Caco-2 (cell line): Measurements from ENCODE around the gene RNF20. TPM values are rescaled to one million over a fixed set of nuclear protein-coding genes. Genes with fewer than 3 reads are reported as not detected.

ENCODE experiments used
- BruUV-seq: library from RNA; stranded (reverse); fragments of 400-500 nt; replicated peaks from 2 replicates; lab custom pipeline; 2021; lab: Mats Ljungman, UMichigan
- CTCF ChIA-PET: fragments of 300-600 bp; sonication (Branson Sonifier 250); formaldehyde crosslinking; loops from one replicate; lab custom pipeline; 2022; ENCODE audit warnings: antibody characterized with exemption; lab: Charles Lee
- POLR2A ChIA-PET: fragments of 300-600 bp; sonication (Branson Sonifier 250); formaldehyde crosslinking; loops from one replicate; lab custom pipeline; 2022; ENCODE audit warnings: antibody characterized with exemption; lab: Charles Lee
- DNase-seq, 2 experiments: peaks; one replicate each; pipeline versions ENCODE4 v3.0.0 to v3.0.0-alpha.2; 2020 to 2022
- H3K27me3 ChIP-seq: replicated peaks from 2 replicates; pipeline ENCODE4 v1.6.0; 2011; ENCODE audit warnings: low read length; ENCODE audit not compliant: control insufficient read depth, insufficient read depth
- H3K36me3 ChIP-seq: 2 replicates; pipeline ENCODE4 v1.5.1; 2011; ENCODE audit warnings: low read length; ENCODE audit not compliant: control insufficient read depth, insufficient read depth
- H3K4me1 ChIP-seq: fragments of 250-450 bp; sonication (Bioruptor Pico); 2 replicates; pipeline ENCODE4 v1.5.1; 2020; ENCODE audit warnings: mild to moderate bottlenecking
- H3K4me3 ChIP-seq: 2 replicates; pipeline ENCODE4 v1.5.1; 2011; ENCODE audit warnings: low read depth, mild to moderate bottlenecking, control low read depth, low read length
- H3K9me3 ChIP-seq: fragments of 250-450 bp; sonication (Bioruptor Pico); 2 replicates; pipeline ENCODE4 v1.5.1; 2020; ENCODE audit warnings: mild to moderate bottlenecking, moderate library complexity
- H3K27ac Mint-ChIP-seq: one replicate; pipeline ENCODE4 v1.8.0; 2022; ENCODE audit warnings: mixed read lengths; ENCODE audit not compliant: unreplicated experiment
- H3K27me3 Mint-ChIP-seq: one replicate; pipeline ENCODE4 v1.8.0; 2022; ENCODE audit warnings: mixed read lengths; ENCODE audit not compliant: insufficient read depth, unreplicated experiment
- H3K36me3 Mint-ChIP-seq: one replicate; pipeline ENCODE4 v1.8.0; 2022; ENCODE audit warnings: mild to moderate bottlenecking, mixed read lengths; ENCODE audit not compliant: insufficient read depth, unreplicated experiment
- H3K4me1 Mint-ChIP-seq: one replicate; pipeline ENCODE4 v1.8.0; 2022; ENCODE audit warnings: low read depth, mixed read lengths; ENCODE audit not compliant: unreplicated experiment
- H3K4me3 Mint-ChIP-seq: one replicate; pipeline ENCODE4 v1.8.0; 2022; ENCODE audit warnings: mild to moderate bottlenecking, moderate library complexity, mixed read lengths; ENCODE audit not compliant: unreplicated experiment
- H3K9me3 Mint-ChIP-seq: one replicate; pipeline ENCODE4 v1.8.0; 2022; ENCODE audit warnings: mixed read lengths; ENCODE audit not compliant: unreplicated experiment
- intact Hi-C: fragments of 100-400 bp; cut with micrococcal nuclease; formaldehyde crosslinking; loops from one replicate; pipeline ENCODE4 v1.10.0; 2022; ENCODE audit not compliant: unreplicated experiment
- total RNA-seq: library from RNA; stranded (reverse); gene quantifications from 2 replicates; pipeline ENCODE4 v1.2.3, GENCODE V29; 2022
- TF ChIP-seq, protein P1 (sequence below), 2 experiments: fragments of 200-600 bp in 1 of 2; IDR thresholded peaks; 1 replicate in 1 of 2; 2 replicates in 1 of 2; pipeline versions ENCODE4 v1.5.1 to v1.8.0; 2011 to 2022; ENCODE audit warnings: antibody characterized with exemption in 1 of 2, control low read depth in 1 of 2, inconsistent platforms in 1 of 2, low read depth in 1 of 2, low read length in 1 of 2, mild to moderate bottlenecking in 1 of 2, moderate library complexity in 1 of 2; ENCODE audit not compliant: insufficient read depth in 1 of 2, severe bottlenecking in 1 of 2, unreplicated experiment in 1 of 2

The RNF20 gene
- total RNA-seq, 1 experiment from 2014 or later, result 37.4 TPM

DNA sequence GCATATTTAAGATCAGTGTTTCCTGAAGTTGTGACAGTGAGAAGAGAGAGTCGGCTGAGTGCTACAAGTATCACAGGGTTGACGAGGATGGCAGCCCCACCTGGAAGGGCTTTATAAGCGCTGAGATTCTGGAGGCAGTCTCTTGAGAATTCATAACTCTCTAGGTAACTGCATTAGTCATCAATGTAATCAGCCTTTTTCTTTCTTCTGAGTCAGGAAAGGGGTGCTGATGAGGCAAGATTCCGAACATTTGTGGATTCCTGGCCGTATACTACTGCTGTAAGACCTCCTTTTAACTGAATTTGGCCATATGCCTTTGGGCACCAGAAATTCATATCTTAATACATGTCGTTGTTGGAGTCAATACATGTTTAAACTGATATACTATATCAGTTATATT, 6.6 kb upstream of the RNF20 start:
- CTCF ChIA-PET, result no interaction called here

DNA sequence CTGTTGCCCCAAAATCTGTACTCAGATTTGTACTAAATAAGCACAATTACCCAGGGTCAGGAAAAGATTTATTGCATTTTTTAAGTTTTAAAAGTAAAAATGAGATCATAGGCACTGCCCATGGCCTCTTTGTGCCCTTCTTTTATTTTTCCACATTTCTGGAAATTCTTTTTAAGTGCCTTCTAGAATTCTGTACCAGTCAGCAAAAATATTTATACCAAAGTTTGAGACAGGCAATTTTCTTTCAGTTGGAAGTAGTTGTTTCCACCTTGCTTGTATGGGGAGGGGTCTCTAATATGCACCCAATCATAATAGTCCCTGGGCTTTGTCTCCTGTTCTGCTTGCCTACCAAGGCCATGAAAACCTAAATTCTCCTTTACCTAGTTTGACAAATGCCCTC, 5.6 kb upstream of the RNF20 start:
- Mint-ChIP-seq H3K4me1 (no peaks in the 10 kb centered on the region), H3K27ac (no peak overlapping the region), H3K27me3 (peaks cover 2% of the 10 kb centered on the region), H3K9me3 (no peaks in the 10 kb centered on the region), H3K4me3 (no peak overlapping the region), H3K36me3 (no peaks in the 10 kb centered on the region)
- DNase-seq, result no peak
- CTCF ChIA-PET, result no interaction called here
- TF ChIP-seq, protein P1, sequence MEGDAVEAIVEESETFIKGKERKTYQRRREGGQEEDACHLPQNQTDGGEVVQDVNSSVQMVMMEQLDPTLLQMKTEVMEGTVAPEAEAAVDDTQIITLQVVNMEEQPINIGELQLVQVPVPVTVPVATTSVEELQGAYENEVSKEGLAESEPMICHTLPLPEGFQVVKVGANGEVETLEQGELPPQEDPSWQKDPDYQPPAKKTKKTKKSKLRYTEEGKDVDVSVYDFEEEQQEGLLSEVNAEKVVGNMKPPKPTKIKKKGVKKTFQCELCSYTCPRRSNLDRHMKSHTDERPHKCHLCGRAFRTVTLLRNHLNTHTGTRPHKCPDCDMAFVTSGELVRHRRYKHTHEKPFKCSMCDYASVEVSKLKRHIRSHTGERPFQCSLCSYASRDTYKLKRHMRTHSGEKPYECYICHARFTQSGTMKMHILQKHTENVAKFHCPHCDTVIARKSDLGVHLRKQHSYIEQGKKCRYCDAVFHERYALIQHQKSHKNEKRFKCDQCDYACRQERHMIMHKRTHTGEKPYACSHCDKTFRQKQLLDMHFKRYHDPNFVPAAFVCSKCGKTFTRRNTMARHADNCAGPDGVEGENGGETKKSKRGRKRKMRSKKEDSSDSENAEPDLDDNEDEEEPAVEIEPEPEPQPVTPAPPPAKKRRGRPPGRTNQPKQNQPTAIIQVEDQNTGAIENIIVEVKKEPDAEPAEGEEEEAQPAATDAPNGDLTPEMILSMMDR (IDR thresholded peaks at IDR 0.05; ENCODE audit: insufficient read depth in 1 of 2, low read depth in 1 of 2, low read length in 1 of 2, severe bottlenecking in 1 of 2, unreplicated experiment in 1 of 2), result no peak
- intact Hi-C loops, result no loop called here
- Histone ChIP-seq H3K9me3 (no peaks in the 10 kb centered on the region), H3K4me1 (no peaks in the 10 kb centered on the region), H3K27me3 (no peaks in the 10 kb centered on the region), H3K36me3 (no peaks in the 10 kb centered on the region), H3K4me3 (no peak overlapping the region)
- BruUV-seq, result no TSS peak
- POLR2A ChIA-PET, result no interaction called here

More for the DNA sequence above, 6.6 kb upstream of the RNF20 start:
- Mint-ChIP-seq H3K27ac (no peak overlapping the region), H3K36me3 (no peaks in the 10 kb centered on the region), H3K4me1 (no peaks in the 10 kb centered on the region), H3K9me3 (no peaks in the 10 kb centered on the region), H3K27me3 (peaks cover 2% of the 10 kb centered on the region), H3K4me3 (no peak overlapping the region)
- Histone ChIP-seq H3K4me3 (no peak overlapping the region), H3K36me3 (no peaks in the 10 kb centered on the region), H3K27me3 (no peaks in the 10 kb centered on the region), H3K4me1 (no peaks in the 10 kb centered on the region), H3K9me3 (no peaks in the 10 kb centered on the region)
- no TSS peak for BruUV-seq
- POLR2A ChIA-PET, result no interaction called here
- intact Hi-C loops, result no loop called here
- no peak for DNase-seq
- TF ChIP-seq, protein P1 (IDR thresholded peaks at IDR 0.05; ENCODE audit: insufficient read depth in 1 of 2, low read depth in 1 of 2, low read length in 1 of 2, severe bottlenecking in 1 of 2, unreplicated experiment in 1 of 2), result no peak

- Mint-ChIP-seq H3K27me3 (no peaks in the 10 kb centered on the region), H3K9me3 (no peaks in the 10 kb centered on the region), H3K27ac (no peak overlapping the region), H3K36me3 (peaks cover 9% of the 10 kb centered on the region), H3K4me3 (no peak overlapping the region), H3K4me1 (no peaks in the 10 kb centered on the region)
- ChIA-PET CTCF (interaction anchor here (0.6 to 2.8 kb wide), 7 partner anchors 25 to 411 kb away, joined by 3 to 34 read pairs (median 4); no protein-coding TSS in a partner anchor), POLR2A (no interaction called here)
- peak; percentile 71 to 81 for DNase-seq
- Histone ChIP-seq H3K27me3 (no peaks in the 10 kb centered on the region), H3K36me3 (no peaks in the 10 kb centered on the region), H3K4me1 (no peaks in the 10 kb centered on the region), H3K4me3 (no peak overlapping the region), H3K9me3 (no peaks in the 10 kb centered on the region)
- intact Hi-C loops, result loop anchor here (1.0 to 5.0 kb wide), 7 partner anchors 24 to 928 kb away; a partner anchor contains a TSS
- BruUV-seq, result no TSS peak
- TF ChIP-seq, protein P1 (IDR thresholded peaks at IDR 0.05; ENCODE audit: insufficient read depth in 1 of 2, low read depth in 1 of 2, low read length in 1 of 2, severe bottlenecking in 1 of 2, unreplicated experiment in 1 of 2), result peak; percentile 80 to 82
These were observed 3.5 kb upstream of the RNF20 start for GRCh38 chr9:101530076-101530711.
